GM10248 (cell line): Measurements from ENCODE around the gene ATP6V0A1.

Experiments
- CTCF ChIA-PET: fragments of 300-600 bp; sonication (Branson Sonifier 250); formaldehyde crosslinking; extraction: SDS; loops from one replicate; lab custom pipeline; 2021; ENCODE audit warnings: antibody characterized with exemption; lab: Yijun Ruan, JAX
- POLR2A ChIA-PET: fragments of 350-650 bp; sonication (Branson Sonifier 250); formaldehyde crosslinking; extraction: SDS; loops from one replicate; lab custom pipeline; 2020; ENCODE audit warnings: antibody characterized with exemption; lab: Yijun Ruan, JAX
- DNase-seq: peaks from one replicate; pipeline ENCODE4 v3.0.0; 2012; ENCODE audit errors: extremely low spot score
- CTCF ChIP-seq: IDR thresholded peaks from 2 replicates; pipeline ENCODE4 v1.5.1; 2012; ENCODE audit warnings: mild to moderate bottlenecking, low read depth; ENCODE audit errors: extremely low read depth, missing control alignments, control extremely low read depth

Gene ATP6V0A1

GRCh38 chr17:42493319-42493718 lies 34.6 kb downstream of the ATP6V0A1 start:
- TF ChIP-seq CTCF = no peak
- ChIA-PET CTCF (interaction anchor here (1.4 to 1.5 kb wide), 2 partner anchors 9 to 28 kb away, joined by 3 to 5 read pairs; no protein-coding TSS in a partner anchor), POLR2A (no interaction called here)
- no peak for DNase-seq

- ChIA-PET CTCF (interaction anchor here (0.6 to 1.4 kb wide), 4 partner anchors 8 to 32 kb away, joined by 3 read pairs; no protein-coding TSS in a partner anchor), POLR2A (interaction anchor here (0.7 kb wide), 1 partner anchor 103 kb away, joined by 3 read pairs; no protein-coding TSS in a partner anchor)
- TF ChIP-seq CTCF = no peak
- no peak for DNase-seq
Observed at GRCh38 chr17:42494673-42495072, 36.0 kb downstream of the ATP6V0A1 start.

GRCh38 chr17:42498828-42499227 lies 40.1 kb downstream of the ATP6V0A1 start:
- POLR2A ChIA-PET = no interaction called here
- CTCF ChIA-PET = interaction anchor here (1.3 kb wide), 1 partner anchor 10 kb away, joined by 3 read pairs; no protein-coding TSS in a partner anchor
- TF ChIP-seq CTCF = no peak
- DNase-seq = no peak

- TF ChIP-seq CTCF = no peak
- ChIA-PET CTCF (interaction anchor here (0.6 to 2.0 kb wide), 2 partner anchors 8 to 9 kb away, joined by 3 to 6 read pairs; no protein-coding TSS in a partner anchor), POLR2A (no interaction called here)
- no peak for DNase-seq
Observed at GRCh38 chr17:42502091-42502490, 43.4 kb downstream of the ATP6V0A1 start.

GRCh38 chr17:42502926-42503325 lies 44.2 kb downstream of the ATP6V0A1 start:
- DNase-seq = no peak
- TF ChIP-seq CTCF = no peak
- CTCF ChIA-PET = interaction anchor here (2.0 kb wide), 1 partner anchor 9 kb away, joined by 6 read pairs; no protein-coding TSS in a partner anchor
- POLR2A ChIA-PET = interaction anchor here (0.6 kb wide), 1 partner anchor 96 kb away, joined by 6 read pairs; no protein-coding TSS in a partner anchor

- ChIA-PET CTCF (interaction anchor here (1.4 to 3.4 kb wide), 5 partner anchors 11 to 56 kb away, joined by 3 to 29 read pairs (median 4); no protein-coding TSS in a partner anchor), POLR2A (interaction anchor here (0.5 kb wide), 1 partner anchor 23 kb away, joined by 4 read pairs; no protein-coding TSS in a partner anchor)
- TF ChIP-seq CTCF = no peak
- no peak for DNase-seq
Observed at GRCh38 chr17:42507671-42508070, 49.0 kb downstream of the ATP6V0A1 start.
